Measurements from ENCODE around the gene USP36. TPM values are rescaled to one million over a fixed set of nuclear protein-coding genes. Genes with fewer than 3 reads are reported as not detected.

USP36 gene
- total RNA-seq, 1 experiment from 2014 or later, result 103 TPM

DNA sequence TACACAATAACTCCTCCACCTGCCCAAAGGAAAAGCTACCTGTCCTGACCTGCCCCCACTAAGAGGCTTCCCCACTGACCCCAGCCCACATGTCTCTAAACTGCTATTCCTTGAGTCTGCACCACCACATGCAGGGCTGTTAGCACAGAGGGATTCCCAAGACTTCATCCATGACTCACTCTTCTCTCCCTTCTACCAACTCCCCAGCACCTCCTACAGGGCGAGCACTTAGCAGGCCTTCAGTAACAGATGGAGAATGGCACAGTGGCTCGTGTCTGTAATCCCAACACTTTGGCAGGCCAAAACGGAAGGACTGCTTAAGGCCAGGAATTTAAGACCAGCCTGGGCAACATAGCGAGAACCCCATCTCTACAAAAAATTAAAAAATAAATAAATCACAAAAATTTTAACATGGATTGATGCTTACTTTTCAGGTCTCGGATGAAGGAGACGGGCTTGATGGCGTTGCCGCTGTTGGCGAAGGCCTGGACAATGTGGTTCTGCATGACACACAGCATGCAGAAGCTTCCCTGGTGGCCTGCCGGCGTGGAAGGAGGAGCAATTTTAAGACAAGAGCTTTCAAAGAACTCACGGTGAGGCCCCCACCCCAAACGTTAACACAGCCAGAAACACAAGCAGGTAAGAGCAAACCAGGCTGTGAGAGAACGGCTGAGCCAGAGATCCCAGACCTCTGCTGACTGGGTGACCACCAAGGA is 12.0 kb downstream of the USP36 start:
- Histone ChIP-seq H3K4me3 (ENCODE audit: low read depth, low read length) (no peak overlapping the region), H3K27me3 (replicated peaks; ENCODE audit: control insufficient read depth, insufficient read depth, low read length) (no peaks in the 10 kb centered on the region), H3K9me3 (no peaks in the 10 kb centered on the region), H3K36me3 (ENCODE audit: control insufficient read depth, insufficient read depth, low read length) (peaks cover 3% of the 10 kb centered on the region), H3K4me1 (no peaks in the 10 kb centered on the region)
- H3K27me3 Mint-ChIP-seq (ENCODE audit: insufficient read depth, unreplicated experiment), result no peaks in the 10 kb centered on the region
- no peak overlapping the region for H3K4me3 Mint-ChIP-seq (ENCODE audit: unreplicated experiment)
- TF ChIP-seq, protein P1, sequence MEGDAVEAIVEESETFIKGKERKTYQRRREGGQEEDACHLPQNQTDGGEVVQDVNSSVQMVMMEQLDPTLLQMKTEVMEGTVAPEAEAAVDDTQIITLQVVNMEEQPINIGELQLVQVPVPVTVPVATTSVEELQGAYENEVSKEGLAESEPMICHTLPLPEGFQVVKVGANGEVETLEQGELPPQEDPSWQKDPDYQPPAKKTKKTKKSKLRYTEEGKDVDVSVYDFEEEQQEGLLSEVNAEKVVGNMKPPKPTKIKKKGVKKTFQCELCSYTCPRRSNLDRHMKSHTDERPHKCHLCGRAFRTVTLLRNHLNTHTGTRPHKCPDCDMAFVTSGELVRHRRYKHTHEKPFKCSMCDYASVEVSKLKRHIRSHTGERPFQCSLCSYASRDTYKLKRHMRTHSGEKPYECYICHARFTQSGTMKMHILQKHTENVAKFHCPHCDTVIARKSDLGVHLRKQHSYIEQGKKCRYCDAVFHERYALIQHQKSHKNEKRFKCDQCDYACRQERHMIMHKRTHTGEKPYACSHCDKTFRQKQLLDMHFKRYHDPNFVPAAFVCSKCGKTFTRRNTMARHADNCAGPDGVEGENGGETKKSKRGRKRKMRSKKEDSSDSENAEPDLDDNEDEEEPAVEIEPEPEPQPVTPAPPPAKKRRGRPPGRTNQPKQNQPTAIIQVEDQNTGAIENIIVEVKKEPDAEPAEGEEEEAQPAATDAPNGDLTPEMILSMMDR (IDR thresholded peaks at IDR 0.05; ENCODE audit: insufficient read depth in 1 of 2, low read depth in 1 of 2, low read length in 1 of 2, severe bottlenecking in 1 of 2, unreplicated experiment in 1 of 2), result no peak
- DNase-seq, result no peak
- BruUV-seq (replicated peaks), result no TSS peak
- intact Hi-C loops (cut with micrococcal nuclease; ENCODE audit: unreplicated experiment), result no loop called here
- no peaks in the 10 kb centered on the region for H3K9me3 Mint-ChIP-seq (ENCODE audit: unreplicated experiment)
- CTCF ChIA-PET, result no interaction called here
- H3K36me3 Mint-ChIP-seq (ENCODE audit: insufficient read depth, unreplicated experiment), result peaks cover 94% of the 10 kb centered on the region
- no peak overlapping the region for H3K27ac Mint-ChIP-seq (ENCODE audit: unreplicated experiment)
- H3K4me1 Mint-ChIP-seq (ENCODE audit: low read depth, unreplicated experiment), result no peaks in the 10 kb centered on the region
- POLR2A ChIA-PET, result no interaction called here

- Histone ChIP-seq H3K9me3 (no peaks in the 10 kb centered on the region), H3K4me1 (no peaks in the 10 kb centered on the region), H3K36me3 (ENCODE audit: control insufficient read depth, insufficient read depth, low read length) (peaks cover 5% of the 10 kb centered on the region), H3K4me3 (ENCODE audit: low read depth, low read length) (no peak overlapping the region), H3K27me3 (replicated peaks; ENCODE audit: control insufficient read depth, insufficient read depth, low read length) (no peaks in the 10 kb centered on the region)
- Mint-ChIP-seq H3K36me3 (ENCODE audit: insufficient read depth, unreplicated experiment) (peaks cover 94% of the 10 kb centered on the region), H3K27ac (ENCODE audit: unreplicated experiment) (peak overlapping the region; percentile 5), H3K4me1 (ENCODE audit: low read depth, unreplicated experiment) (no peaks in the 10 kb centered on the region), H3K9me3 (ENCODE audit: unreplicated experiment) (no peaks in the 10 kb centered on the region), H3K4me3 (ENCODE audit: unreplicated experiment) (no peak overlapping the region), H3K27me3 (ENCODE audit: insufficient read depth, unreplicated experiment) (no peaks in the 10 kb centered on the region)
- intact Hi-C loops (cut with micrococcal nuclease; ENCODE audit: unreplicated experiment), result no loop called here
- DNase-seq, result no peak
- CTCF ChIA-PET, result no interaction called here
- TF ChIP-seq, protein P1 (IDR thresholded peaks at IDR 0.05; ENCODE audit: insufficient read depth in 1 of 2, low read depth in 1 of 2, low read length in 1 of 2, severe bottlenecking in 1 of 2, unreplicated experiment in 1 of 2), result no peak
- no TSS peak for BruUV-seq (replicated peaks)
- POLR2A ChIA-PET, result interaction anchor here (0.8 kb wide), 1 partner anchor 21 kb away, joined by 3 read pairs; no protein-coding TSS in a partner anchor
Measured at GRCh38 chr17:78826836-78827509, 13.6 kb downstream of the USP36 start.

GRCh38 chr17:78826421-78826820 is 14.2 kb downstream of the USP36 start:
- H3K9me3 ChIP-seq, result no peaks in the 10 kb centered on the region
- H3K27me3 Mint-ChIP-seq (ENCODE audit: insufficient read depth, unreplicated experiment), result no peaks in the 10 kb centered on the region
- no TSS peak for BruUV-seq (replicated peaks)
- H3K4me1 Mint-ChIP-seq (ENCODE audit: low read depth, unreplicated experiment), result no peaks in the 10 kb centered on the region
- TF ChIP-seq, protein P1 (IDR thresholded peaks at IDR 0.05; ENCODE audit: insufficient read depth in 1 of 2, low read depth in 1 of 2, low read length in 1 of 2, severe bottlenecking in 1 of 2, unreplicated experiment in 1 of 2), result no peak
- peak overlapping the region; percentile 5 for H3K27ac Mint-ChIP-seq (ENCODE audit: unreplicated experiment)
- ChIA-PET CTCF (no interaction called here), POLR2A (interaction anchor here (0.8 kb wide), 1 partner anchor 21 kb away, joined by 3 read pairs; no protein-coding TSS in a partner anchor)
- no peaks in the 10 kb centered on the region for H3K4me1 ChIP-seq
- peaks cover 6% of the 10 kb centered on the region for H3K36me3 ChIP-seq (ENCODE audit: control insufficient read depth, insufficient read depth, low read length)
- H3K4me3 Mint-ChIP-seq (ENCODE audit: unreplicated experiment), result no peak overlapping the region
- H3K4me3 ChIP-seq (ENCODE audit: low read depth, low read length), result no peak overlapping the region
- no peaks in the 10 kb centered on the region for H3K27me3 ChIP-seq (replicated peaks; ENCODE audit: control insufficient read depth, insufficient read depth, low read length)
- peaks cover 94% of the 10 kb centered on the region for H3K36me3 Mint-ChIP-seq (ENCODE audit: insufficient read depth, unreplicated experiment)
- H3K9me3 Mint-ChIP-seq (ENCODE audit: unreplicated experiment), result no peaks in the 10 kb centered on the region
- DNase-seq, result no peak
- intact Hi-C loops (cut with micrococcal nuclease; ENCODE audit: unreplicated experiment), result no loop called here
